ENCODE results near the gene TIMM21.
A peak's percentile ranks its signal among the peaks of the same experiment; 100 is the strongest.

Gene TIMM21

GRCh38 chr18:74153793-74154192 lies 5.5 kb downstream of the TIMM21 start:
- ChIA-PET POLR2A (interaction anchor here (0.7 kb wide), 1 partner anchor 1376 kb away, joined by 3 read pairs; no protein-coding TSS in a partner anchor), CTCF (interaction anchor here (1.0 to 1.6 kb wide), 2 partner anchors 12 to 14 kb away, joined by 3 to 4 read pairs; no protein-coding TSS in a partner anchor)
- no peak overlapping the region for H3K27ac ChIP-seq (ENCODE audit: insufficient read depth in 1 of 2, low read depth in 1 of 2, low read length in 2 of 2, poor library complexity in 1 of 2, severe bottlenecking in 2 of 2)
- DNase-seq, result no peak
- H3K27me3 ChIP-seq (replicated peaks in 2 of 5; ENCODE audit: control insufficient read depth in 4 of 5, insufficient read depth in 5 of 5, low read length in 4 of 5), result no peaks in the 10 kb centered on the region
- peaks cover 11 to 70% (median 38%) of the 10 kb centered on the region in 4 experiments for H3K36me3 ChIP-seq (ENCODE audit: control insufficient read depth in 4 of 4, insufficient read depth in 4 of 4, low read length in 3 of 4)
- H3K4me1 ChIP-seq (ENCODE audit: control extremely low read depth in 1 of 4, control insufficient read depth in 4 of 4, insufficient read depth in 4 of 4, low read length in 3 of 4), result peaks cover 5 to 20% (median 13%) of the 10 kb centered on the region in 4 experiments
- WGBS (ENCODE audit: insufficient coverage), result 86% methylated on average over 1 of the region's 4 CpGs
- no peak overlapping the region for H3K4me3 ChIP-seq (ENCODE audit: control insufficient read depth in 1 of 7, extremely low read depth in 1 of 7, insufficient read depth in 4 of 7, low read depth in 2 of 7, low read length in 6 of 7)
- no peaks in the 10 kb centered on the region for H3K9me3 ChIP-seq (ENCODE audit: control extremely low read depth in 1 of 5, control insufficient read depth in 4 of 5, insufficient read depth in 2 of 5, low read depth in 1 of 5, low read length in 4 of 5)

- WGBS (ENCODE audit: insufficient coverage), result 100% methylated on average over 4 of the region's 4 CpGs
- H3K9me3 ChIP-seq (ENCODE audit: control extremely low read depth in 1 of 5, control insufficient read depth in 4 of 5, insufficient read depth in 2 of 5, low read depth in 1 of 5, low read length in 4 of 5), result no peaks in the 10 kb centered on the region
- H3K36me3 ChIP-seq (ENCODE audit: control insufficient read depth in 4 of 4, insufficient read depth in 4 of 4, low read length in 3 of 4), result peaks cover 11 to 78% (median 44%) of the 10 kb centered on the region in 4 experiments
- no peaks in the 10 kb centered on the region for H3K27me3 ChIP-seq (replicated peaks in 2 of 5; ENCODE audit: control insufficient read depth in 4 of 5, insufficient read depth in 5 of 5, low read length in 4 of 5)
- H3K4me1 ChIP-seq (ENCODE audit: control extremely low read depth in 1 of 4, control insufficient read depth in 4 of 4, insufficient read depth in 4 of 4, low read length in 3 of 4), result peaks cover 0 to 11% (median 7%) of the 10 kb centered on the region in 4 experiments
- POLR2A ChIA-PET, result no interaction called here
- no peak for DNase-seq
- H3K27ac ChIP-seq (ENCODE audit: insufficient read depth in 1 of 2, low read depth in 1 of 2, low read length in 2 of 2, poor library complexity in 1 of 2, severe bottlenecking in 2 of 2), result no peak overlapping the region
- CTCF ChIA-PET, result interaction anchor here (1.0 to 1.6 kb wide), 2 partner anchors 11 to 15 kb away, joined by 3 to 4 read pairs; no protein-coding TSS in a partner anchor
- H3K4me3 ChIP-seq (ENCODE audit: control insufficient read depth in 1 of 7, extremely low read depth in 1 of 7, insufficient read depth in 4 of 7, low read depth in 2 of 7, low read length in 6 of 7), result no peak overlapping the region
Observed at GRCh38 chr18:74154716-74155115, 6.4 kb downstream of the TIMM21 start.

DNA sequence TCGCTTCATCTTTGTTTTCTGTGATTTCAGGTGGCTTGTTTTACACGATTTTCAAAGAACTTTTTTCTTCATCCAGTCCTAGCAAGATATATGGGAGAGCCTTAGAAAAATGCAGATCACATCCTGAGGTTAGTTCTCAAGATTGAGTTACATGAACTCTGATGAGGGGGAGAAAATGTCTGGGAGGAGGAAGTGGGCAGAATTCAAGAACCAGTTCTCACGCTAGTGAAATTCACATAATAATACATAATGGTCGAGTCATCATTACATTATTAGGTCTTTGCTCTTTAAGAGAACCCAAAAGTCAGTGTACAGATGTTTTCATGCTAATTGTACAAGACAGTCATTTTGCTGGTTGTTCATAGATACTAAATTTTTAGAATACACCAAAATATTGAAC lies 7.0 kb downstream of the TIMM21 start:
- WGBS (ENCODE audit: insufficient coverage), result 83% methylated on average over 1 of the region's 4 CpGs
- ChIA-PET POLR2A (no interaction called here), CTCF (no interaction called here)
- Histone ChIP-seq H3K9me3 (ENCODE audit: control extremely low read depth in 1 of 5, control insufficient read depth in 4 of 5, insufficient read depth in 2 of 5, low read depth in 1 of 5, low read length in 4 of 5) (no peaks in the 10 kb centered on the region), H3K27me3 (replicated peaks in 2 of 5; ENCODE audit: control insufficient read depth in 4 of 5, insufficient read depth in 5 of 5, low read length in 4 of 5) (no peaks in the 10 kb centered on the region), H3K4me1 (ENCODE audit: control extremely low read depth in 1 of 4, control insufficient read depth in 4 of 4, insufficient read depth in 4 of 4, low read length in 3 of 4) (peaks cover 0 to 5% (median 2%) of the 10 kb centered on the region in 4 experiments), H3K27ac (ENCODE audit: insufficient read depth in 1 of 2, low read depth in 1 of 2, low read length in 2 of 2, poor library complexity in 1 of 2, severe bottlenecking in 2 of 2) (no peak overlapping the region), H3K4me3 (ENCODE audit: control insufficient read depth in 1 of 7, extremely low read depth in 1 of 7, insufficient read depth in 4 of 7, low read depth in 2 of 7, low read length in 6 of 7) (no peak overlapping the region), H3K36me3 (ENCODE audit: control insufficient read depth in 4 of 4, insufficient read depth in 4 of 4, low read length in 3 of 4) (peaks cover 11 to 78% (median 45%) of the 10 kb centered on the region in 4 experiments)
- DNase-seq, result no peak

GRCh38 chr18:74163019-74163660 lies 14.8 kb downstream of the TIMM21 start:
- Histone ChIP-seq H3K27ac (ENCODE audit: insufficient read depth in 1 of 2, low read depth in 1 of 2, low read length in 2 of 2, poor library complexity in 1 of 2, severe bottlenecking in 2 of 2) (no peak overlapping the region), H3K4me1 (ENCODE audit: control extremely low read depth in 1 of 4, control insufficient read depth in 4 of 4, insufficient read depth in 4 of 4, low read length in 3 of 4) (peaks cover 0 to 6% (median 2%) of the 10 kb centered on the region in 4 experiments), H3K9me3 (ENCODE audit: control extremely low read depth in 1 of 5, control insufficient read depth in 4 of 5, insufficient read depth in 2 of 5, low read depth in 1 of 5, low read length in 4 of 5) (no peaks in the 10 kb centered on the region), H3K27me3 (replicated peaks in 2 of 5; ENCODE audit: control insufficient read depth in 4 of 5, insufficient read depth in 5 of 5, low read length in 4 of 5) (no peaks in the 10 kb centered on the region), H3K36me3 (ENCODE audit: control insufficient read depth in 4 of 4, insufficient read depth in 4 of 4, low read length in 3 of 4) (peaks cover 0 to 27% (median 16%) of the 10 kb centered on the region in 4 experiments), H3K4me3 (ENCODE audit: control insufficient read depth in 1 of 7, extremely low read depth in 1 of 7, insufficient read depth in 4 of 7, low read depth in 2 of 7, low read length in 6 of 7) (peak overlapping the region in 1 of 7 experiments; percentile 17)
- POLR2A ChIA-PET, result no interaction called here
- CTCF ChIA-PET, result interaction anchor here (1.1 kb wide), 1 partner anchor 32 kb away, joined by 3 read pairs; no protein-coding TSS in a partner anchor
- WGBS (ENCODE audit: insufficient coverage), result 31% methylated on average over 6 of the region's 11 CpGs
- peak; percentile 3 to 59 (median 51) for DNase-seq

GRCh38 chr18:74166386-74166785 lies 18.1 kb downstream of the TIMM21 start:
- Histone ChIP-seq H3K4me3 (ENCODE audit: control insufficient read depth in 1 of 7, extremely low read depth in 1 of 7, insufficient read depth in 4 of 7, low read depth in 2 of 7, low read length in 6 of 7) (no peak overlapping the region), H3K9me3 (ENCODE audit: control extremely low read depth in 1 of 5, control insufficient read depth in 4 of 5, insufficient read depth in 2 of 5, low read depth in 1 of 5, low read length in 4 of 5) (no peaks in the 10 kb centered on the region), H3K27ac (ENCODE audit: insufficient read depth in 1 of 2, low read depth in 1 of 2, low read length in 2 of 2, poor library complexity in 1 of 2, severe bottlenecking in 2 of 2) (no peak overlapping the region), H3K36me3 (ENCODE audit: control insufficient read depth in 4 of 4, insufficient read depth in 4 of 4, low read length in 3 of 4) (peaks cover 0 to 4% (median 1%) of the 10 kb centered on the region in 4 experiments), H3K27me3 (replicated peaks in 2 of 5; ENCODE audit: control insufficient read depth in 4 of 5, insufficient read depth in 5 of 5, low read length in 4 of 5) (peaks cover 0 to 9% (median 2%) of the 10 kb centered on the region in 5 experiments), H3K4me1 (ENCODE audit: control extremely low read depth in 1 of 4, control insufficient read depth in 4 of 4, insufficient read depth in 4 of 4, low read length in 3 of 4) (peaks cover 0 to 6% (median 2%) of the 10 kb centered on the region in 4 experiments)
- POLR2A ChIA-PET, result no interaction called here
- DNase-seq, result no peak
- CTCF ChIA-PET, result interaction anchor here (1.2 to 1.5 kb wide), 2 partner anchors 10 to 12 kb away, joined by 3 read pairs; no protein-coding TSS in a partner anchor
- WGBS (ENCODE audit: insufficient coverage), result 90% methylated on average over 6 of the region's 7 CpGs

DNA sequence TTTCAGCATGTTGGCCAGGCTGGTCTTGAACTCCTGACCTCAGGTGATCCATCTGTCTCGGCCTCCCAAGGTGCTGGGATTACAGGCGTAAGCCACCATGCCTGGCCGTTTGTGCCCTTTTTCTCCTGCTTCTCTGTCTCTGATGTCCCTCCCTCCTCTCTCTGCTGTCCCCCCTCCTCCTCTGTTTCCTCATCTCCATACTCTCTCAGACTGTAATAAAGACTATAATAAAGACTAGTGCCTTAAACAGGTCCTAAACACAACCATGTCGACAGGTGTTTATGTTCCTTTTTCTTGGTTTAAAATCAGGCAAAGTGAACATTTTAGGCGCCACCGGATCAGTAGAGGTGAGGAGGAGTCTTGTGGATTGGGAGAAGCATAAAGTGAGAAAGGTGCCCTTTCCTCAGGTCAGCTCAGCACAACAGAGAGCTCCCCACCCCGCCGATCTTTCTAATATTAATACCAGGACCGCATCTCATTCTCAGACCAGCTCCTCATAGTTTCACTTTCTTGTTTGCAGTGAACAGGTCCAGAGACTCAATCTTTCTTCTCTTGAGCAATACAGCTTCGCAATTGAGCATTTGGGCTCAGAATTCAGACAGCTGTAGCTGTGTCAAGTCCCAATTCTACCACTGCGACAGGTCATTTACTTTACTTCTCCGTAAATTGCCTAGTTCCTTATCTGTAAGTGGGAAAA lies 23.7 kb downstream of the TIMM21 start:
- WGBS (ENCODE audit: insufficient coverage), result 68% methylated on average over 7 of the region's 12 CpGs
- Histone ChIP-seq H3K4me3 (ENCODE audit: control insufficient read depth in 1 of 7, extremely low read depth in 1 of 7, insufficient read depth in 4 of 7, low read depth in 2 of 7, low read length in 6 of 7) (peak overlapping the region in 3 of 7 experiments; percentile 45 to 77 (median 48)), H3K9me3 (ENCODE audit: control extremely low read depth in 1 of 5, control insufficient read depth in 4 of 5, insufficient read depth in 2 of 5, low read depth in 1 of 5, low read length in 4 of 5) (no peaks in the 10 kb centered on the region), H3K4me1 (ENCODE audit: control extremely low read depth in 1 of 4, control insufficient read depth in 4 of 4, insufficient read depth in 4 of 4, low read length in 3 of 4) (no peaks in the 10 kb centered on the region), H3K36me3 (ENCODE audit: control insufficient read depth in 4 of 4, insufficient read depth in 4 of 4, low read length in 3 of 4) (no peaks in the 10 kb centered on the region), H3K27ac (ENCODE audit: insufficient read depth in 1 of 2, low read depth in 1 of 2, low read length in 2 of 2, poor library complexity in 1 of 2, severe bottlenecking in 2 of 2) (no peak overlapping the region), H3K27me3 (replicated peaks in 2 of 5; ENCODE audit: control insufficient read depth in 4 of 5, insufficient read depth in 5 of 5, low read length in 4 of 5) (peaks cover 0 to 15% (median 11%) of the 10 kb centered on the region in 5 experiments)
- peak in 2 of 3 donors; percentile 5 to 13 for DNase-seq
- CTCF ChIA-PET, result no interaction called here
- POLR2A ChIA-PET, result no interaction called here
